Panc1 (cell line): ENCODE measurements around the gene GCK. TPM values are rescaled to one million over a fixed set of nuclear protein-coding genes. Genes with fewer than 3 reads are reported as not detected.

ENCODE experiments used
- ATAC-seq: fragments of 200-7000 bp; cut with Tn5 transposase; 2 replicates; pipeline ENCODE4 v1.9.1; 2020; ENCODE audit warnings: mild to moderate bottlenecking, moderate library complexity
- BruUV-seq: library from RNA; stranded (reverse); fragments of 400-500 nt; replicated peaks from 2 replicates; lab custom pipeline; 2021; lab: Mats Ljungman, UMichigan
- CTCF ChIA-PET: fragments of 300-600 bp; sonication (Branson Sonifier 250); formaldehyde crosslinking; loops from one replicate; lab custom pipeline; 2022; ENCODE audit warnings: antibody characterized with exemption; lab: Charles Lee
- POLR2A ChIA-PET: fragments of 300-600 bp; sonication (Branson Sonifier 250); formaldehyde crosslinking; loops from one replicate; lab custom pipeline; 2022; ENCODE audit warnings: antibody characterized with exemption; lab: Charles Lee
- DNase-seq: peaks from one replicate; pipeline ENCODE4 v3.0.0-alpha.2; 2010; ENCODE audit warnings: low read depth, low spot score
- H3K27ac ChIP-seq: 2 replicates; pipeline ENCODE4 v1.5.1; 2011; ENCODE audit warnings: mild to moderate bottlenecking, low read length, inconsistent platforms
- H3K27me3 ChIP-seq: fragments of 200-500 bp; sonication (Bioruptor generic); 2 replicates; pipeline ENCODE4 v1.6.0; 2014; ENCODE audit warnings: low read length, inconsistent platforms; ENCODE audit not compliant: control insufficient read depth, insufficient read depth
- H3K36me3 ChIP-seq: fragments of 200-500 bp; sonication (Bioruptor generic); 2 replicates; pipeline ENCODE4 v1.5.1; 2014; ENCODE audit warnings: inconsistent platforms, mild to moderate bottlenecking, low read length, moderate library complexity; ENCODE audit not compliant: control insufficient read depth, insufficient read depth
- H3K4me1 ChIP-seq: 2 replicates; pipeline ENCODE4 v1.5.1; 2011; ENCODE audit warnings: inconsistent platforms, mild to moderate bottlenecking, low read length, moderate library complexity; ENCODE audit not compliant: control insufficient read depth, insufficient read depth
- H3K4me3 ChIP-seq, 2 experiments: 2 replicates each; pipeline ENCODE4 v1.5.1; 2011 to 2012; ENCODE audit warnings: low read depth in 2 of 2, low read length in 2 of 2, mild to moderate bottlenecking in 2 of 2, inconsistent platforms in 1 of 2, moderate library complexity in 1 of 2
- H3K9me3 ChIP-seq: fragments of 200-500 bp; sonication (Bioruptor generic); 2 replicates; pipeline ENCODE4 v1.5.1; 2014; ENCODE audit warnings: low read depth, mild to moderate bottlenecking, inconsistent platforms, low read length, moderate library complexity; ENCODE audit not compliant: control insufficient read depth, insufficient read depth
- POLR2AphosphoS5 ChIP-seq: IDR thresholded peaks from 2 replicates; pipeline ENCODE4 v1.6.1; 2012; ENCODE audit warnings: mild to moderate bottlenecking, low read depth, low read length, moderate library complexity
- SIN3A ChIP-seq: IDR thresholded peaks from 2 replicates; pipeline ENCODE4 v1.6.1; 2012; ENCODE audit warnings: low read depth, mild to moderate bottlenecking, low read length, moderate library complexity, borderline replicate concordance; ENCODE audit not compliant: insufficient read depth
- TCF7L2 ChIP-seq: IDR thresholded peaks from 2 replicates; pipeline ENCODE4 v1.6.1; 2011; ENCODE audit warnings: mild to moderate bottlenecking, low read depth, low read length, inconsistent platforms
- in situ Hi-C: cut with HindIII; loops from 2 replicates; pipeline ENCODE4 v1.10.0; 2016; ENCODE audit warnings: low sequenced_read_pairs, low pct_unique_long_range_greater_than_20kb
- intact Hi-C: fragments of 100-400 bp; cut with micrococcal nuclease; formaldehyde crosslinking; loops from one replicate; pipeline ENCODE4 v1.10.0; 2022; ENCODE audit not compliant: unreplicated experiment
- total RNA-seq: library from RNA; stranded (reverse); gene quantifications from one replicate; pipeline ENCODE4 v1.2.1, GENCODE V29; 2021; ENCODE audit not compliant: unreplicated experiment
- TF ChIP-seq, protein P1 (sequence below), 2 experiments: IDR thresholded peaks; 2 replicates each; pipeline ENCODE4 v1.6.1; 2011 to 2012; ENCODE audit warnings: low read depth in 2 of 2, control low read depth in 1 of 2, low read length in 1 of 2, mild to moderate bottlenecking in 1 of 2, moderate library complexity in 1 of 2; ENCODE audit not compliant: insufficient read depth in 1 of 2
- TF ChIP-seq, protein P2 (sequence below): fragments of 450-650 bp; IDR thresholded peaks from 2 replicates; pipeline ENCODE4 v1.5.1; 2017; ENCODE audit warnings: mild to moderate bottlenecking

The GCK gene
- total RNA-seq, 1 experiment from 2014 or later, result 0.36 TPM

DNA sequence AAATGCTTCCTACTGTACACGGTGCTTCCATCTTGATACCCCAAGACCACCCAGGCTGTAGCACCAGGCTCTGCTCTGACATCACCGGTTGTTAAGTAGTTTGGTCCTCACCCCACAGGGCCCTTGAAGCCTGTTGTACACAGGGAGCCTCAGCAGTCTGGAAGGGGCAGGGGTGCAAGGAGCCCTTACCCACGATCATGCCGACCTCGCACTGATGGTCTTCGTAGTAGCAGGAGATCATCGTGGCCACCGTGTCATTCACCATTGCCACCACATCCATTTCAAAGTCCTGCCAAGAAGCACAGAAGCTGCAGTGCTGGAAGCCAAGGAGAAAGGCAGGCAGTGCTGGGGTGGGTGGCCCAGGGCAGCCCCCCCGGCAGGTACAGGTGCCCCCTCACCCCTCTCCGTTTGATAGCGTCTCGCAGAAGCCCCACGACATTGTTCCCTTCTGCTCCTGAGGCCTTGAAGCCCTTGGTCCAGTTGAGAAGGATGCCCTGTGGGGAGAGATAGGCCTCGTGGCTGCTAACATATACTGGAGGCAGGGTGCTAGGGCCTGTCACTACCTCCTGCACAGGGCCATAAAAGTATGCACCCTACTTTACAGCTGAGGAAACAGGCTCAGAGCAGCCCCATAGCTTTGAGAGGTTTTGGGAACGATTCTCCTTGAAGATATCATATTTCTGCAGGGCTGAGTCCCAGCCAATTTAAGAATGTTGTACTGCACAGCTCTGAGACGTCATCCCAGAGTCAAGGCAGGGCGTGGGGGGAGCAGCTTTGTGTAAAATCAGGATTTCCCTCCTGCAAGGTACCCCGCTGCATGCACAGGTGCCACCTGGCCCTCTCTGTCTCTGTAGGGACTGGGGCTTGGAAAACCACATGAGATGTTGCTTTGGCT, 39.4 kb downstream of the GCK start:
- ChIA-PET CTCF (no interaction called here), POLR2A (no interaction called here)
- DNase-seq (no peak), ATAC-seq (no peak)
- H3K9me3 ChIP-seq, result no peaks in the 10 kb centered on the region
- H3K27ac ChIP-seq, result no peak overlapping the region
- H3K27me3 ChIP-seq, result no peaks in the 10 kb centered on the region
- in situ Hi-C loops, result no loop called here
- no peaks in the 10 kb centered on the region for H3K4me1 ChIP-seq
- BruUV-seq, result no TSS peak
- no peak overlapping the region for H3K4me3 ChIP-seq
- H3K36me3 ChIP-seq, result no peaks in the 10 kb centered on the region
- no peak for TF ChIP-seq SIN3A
- TF ChIP-seq, protein P1, sequence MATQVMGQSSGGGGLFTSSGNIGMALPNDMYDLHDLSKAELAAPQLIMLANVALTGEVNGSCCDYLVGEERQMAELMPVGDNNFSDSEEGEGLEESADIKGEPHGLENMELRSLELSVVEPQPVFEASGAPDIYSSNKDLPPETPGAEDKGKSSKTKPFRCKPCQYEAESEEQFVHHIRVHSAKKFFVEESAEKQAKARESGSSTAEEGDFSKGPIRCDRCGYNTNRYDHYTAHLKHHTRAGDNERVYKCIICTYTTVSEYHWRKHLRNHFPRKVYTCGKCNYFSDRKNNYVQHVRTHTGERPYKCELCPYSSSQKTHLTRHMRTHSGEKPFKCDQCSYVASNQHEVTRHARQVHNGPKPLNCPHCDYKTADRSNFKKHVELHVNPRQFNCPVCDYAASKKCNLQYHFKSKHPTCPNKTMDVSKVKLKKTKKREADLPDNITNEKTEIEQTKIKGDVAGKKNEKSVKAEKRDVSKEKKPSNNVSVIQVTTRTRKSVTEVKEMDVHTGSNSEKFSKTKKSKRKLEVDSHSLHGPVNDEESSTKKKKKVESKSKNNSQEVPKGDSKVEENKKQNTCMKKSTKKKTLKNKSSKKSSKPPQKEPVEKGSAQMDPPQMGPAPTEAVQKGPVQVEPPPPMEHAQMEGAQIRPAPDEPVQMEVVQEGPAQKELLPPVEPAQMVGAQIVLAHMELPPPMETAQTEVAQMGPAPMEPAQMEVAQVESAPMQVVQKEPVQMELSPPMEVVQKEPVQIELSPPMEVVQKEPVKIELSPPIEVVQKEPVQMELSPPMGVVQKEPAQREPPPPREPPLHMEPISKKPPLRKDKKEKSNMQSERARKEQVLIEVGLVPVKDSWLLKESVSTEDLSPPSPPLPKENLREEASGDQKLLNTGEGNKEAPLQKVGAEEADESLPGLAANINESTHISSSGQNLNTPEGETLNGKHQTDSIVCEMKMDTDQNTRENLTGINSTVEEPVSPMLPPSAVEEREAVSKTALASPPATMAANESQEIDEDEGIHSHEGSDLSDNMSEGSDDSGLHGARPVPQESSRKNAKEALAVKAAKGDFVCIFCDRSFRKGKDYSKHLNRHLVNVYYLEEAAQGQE (IDR thresholded peaks at IDR 0.05; ENCODE audit: insufficient read depth in 1 of 2, low read depth in 2 of 2, low read length in 1 of 2), result no peak
- no peak for TF ChIP-seq POLR2AphosphoS5
- TF ChIP-seq TCF7L2, result no peak
- TF ChIP-seq, protein P2, sequence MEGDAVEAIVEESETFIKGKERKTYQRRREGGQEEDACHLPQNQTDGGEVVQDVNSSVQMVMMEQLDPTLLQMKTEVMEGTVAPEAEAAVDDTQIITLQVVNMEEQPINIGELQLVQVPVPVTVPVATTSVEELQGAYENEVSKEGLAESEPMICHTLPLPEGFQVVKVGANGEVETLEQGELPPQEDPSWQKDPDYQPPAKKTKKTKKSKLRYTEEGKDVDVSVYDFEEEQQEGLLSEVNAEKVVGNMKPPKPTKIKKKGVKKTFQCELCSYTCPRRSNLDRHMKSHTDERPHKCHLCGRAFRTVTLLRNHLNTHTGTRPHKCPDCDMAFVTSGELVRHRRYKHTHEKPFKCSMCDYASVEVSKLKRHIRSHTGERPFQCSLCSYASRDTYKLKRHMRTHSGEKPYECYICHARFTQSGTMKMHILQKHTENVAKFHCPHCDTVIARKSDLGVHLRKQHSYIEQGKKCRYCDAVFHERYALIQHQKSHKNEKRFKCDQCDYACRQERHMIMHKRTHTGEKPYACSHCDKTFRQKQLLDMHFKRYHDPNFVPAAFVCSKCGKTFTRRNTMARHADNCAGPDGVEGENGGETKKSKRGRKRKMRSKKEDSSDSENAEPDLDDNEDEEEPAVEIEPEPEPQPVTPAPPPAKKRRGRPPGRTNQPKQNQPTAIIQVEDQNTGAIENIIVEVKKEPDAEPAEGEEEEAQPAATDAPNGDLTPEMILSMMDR, result no peak
- intact Hi-C loops, result no loop called here

DNA sequence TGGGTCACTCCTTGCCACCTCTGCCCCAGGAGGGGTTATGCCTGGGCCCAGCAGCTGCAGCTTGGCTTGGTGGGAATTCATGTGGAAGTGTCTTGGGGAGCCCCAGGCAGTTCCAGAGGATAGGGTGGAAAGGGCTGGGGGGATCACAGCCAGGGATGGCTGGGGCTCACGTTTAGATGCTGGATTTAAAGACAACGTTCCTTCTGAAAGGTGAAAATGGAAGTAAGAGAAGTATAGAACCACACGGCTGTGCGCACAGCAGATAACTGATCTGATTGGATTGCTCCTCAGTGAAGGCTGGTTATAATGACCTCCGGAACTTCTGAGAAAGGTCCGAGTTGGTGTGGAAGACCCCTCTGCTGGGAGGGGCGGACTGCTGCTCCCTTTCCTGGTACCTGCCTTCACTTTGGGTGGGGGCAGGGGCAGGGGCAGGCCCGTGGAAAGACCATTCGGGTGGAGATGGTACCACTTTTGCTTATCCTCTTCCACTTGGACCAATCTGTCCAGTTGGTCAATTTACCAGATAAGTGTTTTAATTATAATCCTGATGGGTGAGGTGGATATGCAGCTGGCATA, 40.2 kb downstream of the GCK start:
- Histone ChIP-seq H3K9me3 (no peaks in the 10 kb centered on the region), H3K4me1 (no peaks in the 10 kb centered on the region), H3K27me3 (no peaks in the 10 kb centered on the region), H3K4me3 (no peak overlapping the region), H3K36me3 (no peaks in the 10 kb centered on the region), H3K27ac (no peak overlapping the region)
- TF ChIP-seq POLR2AphosphoS5 (no peak), TCF7L2 (no peak), SIN3A (no peak)
- TF ChIP-seq, protein P2, result no peak
- TF ChIP-seq, protein P1 (IDR thresholded peaks at IDR 0.05; ENCODE audit: insufficient read depth in 1 of 2, low read depth in 2 of 2, low read length in 1 of 2), result no peak
- intact Hi-C loops (no loop called here), in situ Hi-C loops (no loop called here)
- DNase-seq (no peak), ATAC-seq (no peak)
- CTCF ChIA-PET, result no interaction called here
- no TSS peak for BruUV-seq
- POLR2A ChIA-PET, result no interaction called here
